Adrenal gland (tissue), 12 donors: Measurements from ENCODE around the gene GABRB3. TPM values are rescaled to one million over a fixed set of nuclear protein-coding genes. Genes with fewer than 3 reads are reported as not detected.

Source experiments
- DNase-seq, 7 donors: peaks; one replicate each; pipeline ENCODE4 v3.0.0-alpha.2; 2019 to 2020
- H3K27ac ChIP-seq, 5 donors: fragments of 200-600 bp; sonication (generic) in 4 of 5; 1 replicate in 3 of 5; 2 replicates in 2 of 5; pipeline versions ENCODE4 v1.5.1 to v1.8.0; 2016 to 2020; ENCODE audit warnings: mild to moderate bottlenecking in 1 of 5
- H3K27me3 ChIP-seq: fragments of 200-600 bp; 2 replicates; pipeline ENCODE4 v1.8.0; 2021
- H3K36me3 ChIP-seq, 2 donors: fragments of 200-600 bp; replicated peaks in 1 of 2; 1 replicate in 1 of 2; 2 replicates in 1 of 2; pipeline versions ENCODE4 v1.5.1 to v1.8.0; 2018 to 2022
- H3K4me1 ChIP-seq, 2 donors: fragments of 200-600 bp; replicated peaks in 1 of 2; 1 replicate in 1 of 2; 2 replicates in 1 of 2; pipeline versions ENCODE4 v1.5.1 to v1.8.0; 2018 to 2021
- H3K4me3 ChIP-seq, 4 donors: fragments of 200-600 bp; sonication (generic) in 3 of 4; one replicate each; pipeline ENCODE4 v1.5.1; 2016 to 2018
- H3K9me3 ChIP-seq, 3 donors: fragments of 200-600 bp; sonication (generic) in 1 of 3; replicated peaks in 1 of 3; 1 replicate in 2 of 3; 2 replicates in 1 of 3; pipeline versions ENCODE4 v1.5.1 to v1.8.0; 2016 to 2021
- CTCF ChIP-seq, 6 experiments: fragments of 450-650 bp in 4 of 6; fragments of 200-600 bp in 2 of 6; sonication (generic) in 1 of 6; IDR thresholded peaks; 1 replicate in 5 of 6; 2 replicates in 1 of 6; pipeline versions ENCODE4 v1.5.1 to v1.8.0; 2016 to 2021; ENCODE audit warnings: antibody characterized with exemption in 6 of 6, mild to moderate bottlenecking in 2 of 6, moderate library complexity in 1 of 6
- POLR2A ChIP-seq, 2 donors: fragments of 450-650 bp; IDR thresholded peaks; one replicate each; pipeline ENCODE4 v1.6.1; 2017; ENCODE audit warnings: antibody characterized with exemption in 2 of 2, mild to moderate bottlenecking in 2 of 2, moderate library complexity in 1 of 2
- WGBS, 4 donors: extraction: QIAGEN DNeasy Blood & Tissue Kit in 2 of 4; methylation state at CpG; one replicate each; pipeline versions ENCODE4 v1.1.5 to v1.1.7; 2013 to 2017; 5-methylcytosine and 5-hydroxymethylcytosine counted together
- intact Hi-C, 2 donors: fragments of 100-400 bp; cut with DNase I; formaldehyde crosslinking; loops; one replicate each; pipeline versions ENCODE4 v1.14.1 to v1.15.0; 2022 to 2023
- polyA plus RNA-seq, 3 donors: library from polyadenylated mRNA; stranded (reverse); fragments of 200-250 nt in 2 of 3; fragments of 350-450 nt in 1 of 3; fragmentation: Illumina TruSeq in 1 of 3; extraction: RNeasy Lipid Tissue Mini Kit (QIAGEN cat#74804) in 1 of 3; gene quantifications; one replicate each; pipeline ENCODE4 v1.2.3, GENCODE V29; 2013 to 2014
- total RNA-seq, 9 donors: library from RNA; depleted of rRNA in 4 of 9; stranded (reverse); fragments of >200 nt in 4 of 9; fragments of 120-200 nt in 1 of 9; fragmentation: NEBNext Ultra II Directional in 1 of 9; extraction: Animal tissue kit (Norgen Biotek cat#: 25700) in 1 of 9; gene quantifications; one replicate each; pipeline versions ENCODE4 v1.1.0 to v1.2.4, GENCODE V29; 2013 to 2023
- donor health status: healthy with polysubstance abuse.
- donor health status: Bipolar disorder and iron deficiency.
- donor health status: DM: yes; HTN: yes; CAD: no.
- donor health status: DM: no; HTN: no; CAD: no.
- donor health status: DM: no; HTN: no; CAD: no.
- donor health status: DM: yes; HTN: yes; CAD: no.

The GABRB3 gene
- total and polyA plus RNA-seq, 12 donors: 0.95 to 13.3 (median 2.8) TPM

DNA sequence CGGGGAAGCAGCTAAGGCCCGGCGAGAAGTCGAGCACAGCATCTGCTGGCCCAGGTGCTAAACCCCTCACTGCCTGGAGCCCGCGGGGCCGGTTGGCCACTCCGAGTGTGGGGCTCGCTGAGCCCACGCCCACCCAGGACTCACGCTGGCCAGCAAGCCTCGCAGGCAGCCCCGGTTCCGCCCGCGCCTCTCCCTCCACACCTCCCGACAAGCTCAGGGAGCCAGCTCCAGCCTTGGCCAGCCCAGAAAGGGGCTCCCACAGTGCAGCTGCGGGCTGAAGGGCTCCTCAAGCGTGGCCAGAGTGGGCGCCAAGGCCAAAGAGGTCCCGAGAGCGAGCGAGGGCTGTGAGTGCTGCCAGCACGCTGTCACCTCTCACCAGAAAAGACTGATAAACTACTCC is 8.9 kb upstream of the GABRB3 start:
- H3K9me3 ChIP-seq: no peaks in the 10 kb centered on the region
- no peaks in the 10 kb centered on the region for H3K27me3 ChIP-seq
- no peaks in the 10 kb centered on the region for H3K4me1 ChIP-seq
- H3K36me3 ChIP-seq: no peaks in the 10 kb centered on the region
- 62 to 74% (median 70%) methylated on average over 11 to 24 of the region's 24 CpGs for WGBS, 4 donors
- H3K4me3 ChIP-seq: no peak overlapping the region
- DNase-seq: no peak
- no peak for TF ChIP-seq CTCF (IDR thresholded peaks at IDR 0.05)
- no peak for TF ChIP-seq POLR2A (IDR thresholded peaks at IDR 0.05)
- intact Hi-C loops: no loop called here
- H3K27ac ChIP-seq: no peak overlapping the region

DNA sequence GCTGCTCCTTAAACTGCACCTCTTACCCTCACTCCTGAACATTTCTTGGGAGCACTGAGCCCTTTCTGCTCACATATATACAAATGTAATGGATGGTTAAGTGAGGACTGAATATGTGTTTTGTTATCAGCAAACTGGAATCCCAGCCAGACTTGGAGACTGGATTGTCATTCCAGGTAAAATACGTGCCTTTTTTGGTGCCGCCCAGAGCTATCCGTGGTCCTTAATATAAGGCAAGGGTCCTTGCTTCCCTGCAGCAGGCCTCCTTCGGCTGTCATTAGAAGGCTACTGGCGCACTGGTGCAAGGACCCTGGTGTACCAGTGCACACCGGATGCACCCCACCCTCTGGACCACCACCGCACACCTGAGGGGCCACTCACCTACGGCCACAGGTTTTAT is 1.1 kb upstream of the GABRB3 start:
- Histone ChIP-seq H3K36me3 (no peaks in the 10 kb centered on the region), H3K4me1 (peaks cover 3 to 14% of the 10 kb centered on the region in 2 donors), H3K27me3 (peaks cover 12% of the 10 kb centered on the region), H3K27ac (no peak overlapping the region), H3K9me3 (no peaks in the 10 kb centered on the region), H3K4me3 (no peak overlapping the region)
- WGBS, 4 donors: 11 to 14% (median 12%) methylated on average over 7 to 8 of the region's 8 CpGs
- no peak for TF ChIP-seq POLR2A (IDR thresholded peaks at IDR 0.05)
- TF ChIP-seq CTCF (IDR thresholded peaks at IDR 0.05): no peak
- DNase-seq: no peak
- intact Hi-C loops: no loop called here

- intact Hi-C loops: no loop called here
- H3K9me3 ChIP-seq: no peaks in the 10 kb centered on the region
- H3K4me3 ChIP-seq: peak overlapping the region in 2 of 4 donors; percentile 8 to 62
- no peaks in the 10 kb centered on the region for H3K36me3 ChIP-seq
- WGBS, 4 donors: 0 to 2% (median 1%) methylated on average over 4 to 94 of the region's 102 CpGs
- peaks cover 12% of the 10 kb centered on the region for H3K27me3 ChIP-seq
- peaks cover 3 to 14% of the 10 kb centered on the region in 2 donors for H3K4me1 ChIP-seq
- H3K27ac ChIP-seq: no peak overlapping the region
- TF ChIP-seq POLR2A (IDR thresholded peaks at IDR 0.05): no peak
- TF ChIP-seq CTCF (IDR thresholded peaks at IDR 0.05): no peak
- DNase-seq: peak; percentile 34 to 81 (median 60)
Measured at GRCh38 chr15:26773067-26773877, 406 bp upstream of the GABRB3 start.

- WGBS, 4 donors: 1 to 4% (median 2%) methylated on average over 18 to 32 of the region's 32 CpGs
- H3K4me1 ChIP-seq: peaks cover 3 to 14% of the 10 kb centered on the region in 2 donors
- no peaks in the 10 kb centered on the region for H3K9me3 ChIP-seq
- no peaks in the 10 kb centered on the region for H3K36me3 ChIP-seq
- intact Hi-C loops: no loop called here
- peak overlapping the region in 1 of 5 donors; percentile 23 for H3K27ac ChIP-seq
- H3K4me3 ChIP-seq: no peak overlapping the region
- DNase-seq: peak in 4 of 7 donors; percentile 33 to 41 (median 38)
- TF ChIP-seq CTCF (IDR thresholded peaks at IDR 0.05): no peak
- TF ChIP-seq POLR2A (IDR thresholded peaks at IDR 0.05): no peak
- H3K27me3 ChIP-seq: peaks cover 12% of the 10 kb centered on the region
Measured at GRCh38 chr15:26771578-26772153, 1.2 kb downstream of the GABRB3 start.
